Stimulated activated CD4-positive, alpha-beta T cell treated with anti-CD3 and anti-CD28 coated beads, Interleukin-2, amount 100 ng/mL, for 4 hours (primary cell): Measurements from ENCODE around the gene BTBD9.

Source experiments
- DNase-seq: peaks from one replicate; pipeline ENCODE4 v3.0.0-alpha.2; 2020; ENCODE audit warnings: low read depth

The BTBD9 gene

GRCh38 chr6:38193481-38194281 is 446.0 kb downstream of the BTBD9 start:
- no peak for DNase-seq

GRCh38 chr6:38193051-38193450 is 446.7 kb downstream of the BTBD9 start:
- DNase-seq, result no peak

- DNase-seq, result no peak
Measured at GRCh38 chr6:38192487-38192886, 447.2 kb downstream of the BTBD9 start.

GRCh38 chr6:38192011-38192410 is 447.7 kb downstream of the BTBD9 start:
- no peak for DNase-seq

GRCh38 chr6:38191418-38191817 is 448.3 kb downstream of the BTBD9 start:
- DNase-seq, result no peak

GRCh38 chr6:38188677-38189335 is 450.9 kb downstream of the BTBD9 start:
- DNase-seq, result no peak

- DNase-seq, result no peak
Measured at GRCh38 chr6:38187811-38188590, 451.7 kb downstream of the BTBD9 start.

- no peak for DNase-seq
Measured at GRCh38 chr6:38187325-38187724, 452.4 kb downstream of the BTBD9 start.

GRCh38 chr6:38185752-38186151 is 454.0 kb downstream of the BTBD9 start:
- no peak for DNase-seq

GRCh38 chr6:38185244-38185643 is 454.5 kb downstream of the BTBD9 start:
- no peak for DNase-seq

- DNase-seq, result no peak
Measured at GRCh38 chr6:38184585-38185080, 455.1 kb downstream of the BTBD9 start.

GRCh38 chr6:38183856-38184584 is 455.7 kb downstream of the BTBD9 start:
- DNase-seq, result no peak

- no peak for DNase-seq
Measured at GRCh38 chr6:38182426-38182825, 457.3 kb downstream of the BTBD9 start.

- DNase-seq, result no peak
Measured at GRCh38 chr6:38180586-38180985, 459.1 kb downstream of the BTBD9 start.

- DNase-seq, result no peak
Measured at GRCh38 chr6:38179794-38180430, 459.8 kb downstream of the BTBD9 start.

- DNase-seq, result no peak
Measured at GRCh38 chr6:38179300-38179699, 460.4 kb downstream of the BTBD9 start.

GRCh38 chr6:38178584-38178886 is 461.2 kb downstream of the BTBD9 start:
- no peak for DNase-seq

GRCh38 chr6:38177882-38178583 is 461.7 kb downstream of the BTBD9 start:
- DNase-seq, result no peak

- no peak for DNase-seq
Measured at GRCh38 chr6:38176797-38177751, 462.7 kb downstream of the BTBD9 start.

- no peak for DNase-seq
Measured at GRCh38 chr6:38175786-38176185, 463.9 kb downstream of the BTBD9 start.
